Stimulated activated CD8-positive, alpha-beta memory T cell treated with anti-CD3 and anti-CD28 coated beads, Interleukin-2, amount 100 ng/mL, for 1 hour (primary cell): ENCODE results near the gene SPSB3.

Experiments
- DNase-seq, 2 donors: peaks; one replicate each; pipeline ENCODE4 v3.0.0-alpha.2; 2020; ENCODE audit warnings: low read depth in 2 of 2

The SPSB3 gene

GRCh38 chr16:1788708-1789100 lies 6.3 kb upstream of the SPSB3 start:
- no peak for DNase-seq

DNA sequence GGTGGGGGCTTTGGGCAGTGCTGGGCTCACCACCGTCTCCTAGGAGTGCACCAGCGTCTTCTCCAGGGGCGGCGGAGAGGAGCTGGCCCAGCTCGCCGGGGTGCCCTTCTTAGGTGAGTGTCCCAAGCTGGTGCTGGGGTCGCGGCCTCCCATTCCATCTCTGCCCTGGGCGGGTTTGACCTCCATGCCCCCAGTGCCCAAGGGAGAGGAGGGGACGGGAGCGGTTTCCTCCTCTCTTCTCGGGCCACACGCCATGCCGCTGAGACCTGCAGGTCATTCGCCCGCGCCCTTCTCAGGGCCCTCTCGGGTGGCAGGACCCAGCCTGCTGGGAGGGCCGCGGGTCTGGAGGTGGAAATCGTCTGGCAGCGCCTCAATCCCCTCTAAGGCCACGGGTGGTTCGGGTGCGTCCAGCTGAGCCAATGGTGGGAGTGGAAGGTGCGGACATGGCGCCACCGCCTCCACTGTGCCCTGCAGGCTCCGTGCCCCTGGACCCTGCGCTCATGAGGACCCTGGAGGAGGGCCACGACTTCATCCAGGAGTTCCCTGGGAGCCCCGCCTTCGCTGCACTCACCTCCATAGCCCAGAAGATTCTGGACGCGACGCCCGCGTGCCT lies 5.8 kb upstream of the SPSB3 start:
- DNase-seq: no peak

DNA sequence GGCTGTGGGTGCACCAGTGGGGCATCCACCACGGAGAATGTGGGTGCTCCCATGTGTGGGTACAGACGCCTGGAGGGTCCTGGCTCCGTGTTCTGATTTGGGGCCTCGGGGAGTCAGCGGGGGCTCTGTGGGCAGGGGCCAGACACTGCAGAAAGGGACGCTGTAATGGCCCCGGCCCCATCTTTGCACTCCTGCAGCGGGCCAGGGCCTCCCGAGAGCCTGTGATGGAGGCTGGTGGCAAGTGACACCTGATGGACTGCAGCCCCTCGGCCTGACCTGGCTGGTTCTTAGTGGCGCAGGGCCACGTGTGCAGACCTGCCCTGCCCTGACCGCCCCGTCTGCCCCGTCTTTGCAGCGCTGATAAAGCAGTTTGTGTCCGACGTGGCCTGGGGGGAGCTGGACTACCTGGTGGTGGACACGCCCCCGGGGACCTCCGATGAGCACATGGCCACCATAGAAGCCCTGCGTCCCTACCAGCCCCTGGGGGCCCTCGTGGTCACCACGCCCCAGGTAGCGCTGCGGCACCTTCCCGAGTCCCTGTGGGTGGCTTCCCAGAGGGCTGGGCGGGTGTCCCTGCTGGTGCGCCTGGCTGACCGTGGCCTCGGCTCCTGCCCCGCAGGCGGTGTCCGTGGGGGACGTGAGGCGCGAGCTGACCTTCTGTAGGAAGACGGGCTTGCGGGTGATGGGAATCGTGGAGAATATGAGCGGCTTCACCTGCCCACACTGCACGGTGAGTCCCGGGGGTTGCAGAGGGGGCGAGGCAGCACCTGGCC lies 5.1 kb upstream of the SPSB3 start:
- no peak for DNase-seq

- no peak for DNase-seq
Observed at GRCh38 chr16:1787056-1787321, 4.6 kb upstream of the SPSB3 start.

DNA sequence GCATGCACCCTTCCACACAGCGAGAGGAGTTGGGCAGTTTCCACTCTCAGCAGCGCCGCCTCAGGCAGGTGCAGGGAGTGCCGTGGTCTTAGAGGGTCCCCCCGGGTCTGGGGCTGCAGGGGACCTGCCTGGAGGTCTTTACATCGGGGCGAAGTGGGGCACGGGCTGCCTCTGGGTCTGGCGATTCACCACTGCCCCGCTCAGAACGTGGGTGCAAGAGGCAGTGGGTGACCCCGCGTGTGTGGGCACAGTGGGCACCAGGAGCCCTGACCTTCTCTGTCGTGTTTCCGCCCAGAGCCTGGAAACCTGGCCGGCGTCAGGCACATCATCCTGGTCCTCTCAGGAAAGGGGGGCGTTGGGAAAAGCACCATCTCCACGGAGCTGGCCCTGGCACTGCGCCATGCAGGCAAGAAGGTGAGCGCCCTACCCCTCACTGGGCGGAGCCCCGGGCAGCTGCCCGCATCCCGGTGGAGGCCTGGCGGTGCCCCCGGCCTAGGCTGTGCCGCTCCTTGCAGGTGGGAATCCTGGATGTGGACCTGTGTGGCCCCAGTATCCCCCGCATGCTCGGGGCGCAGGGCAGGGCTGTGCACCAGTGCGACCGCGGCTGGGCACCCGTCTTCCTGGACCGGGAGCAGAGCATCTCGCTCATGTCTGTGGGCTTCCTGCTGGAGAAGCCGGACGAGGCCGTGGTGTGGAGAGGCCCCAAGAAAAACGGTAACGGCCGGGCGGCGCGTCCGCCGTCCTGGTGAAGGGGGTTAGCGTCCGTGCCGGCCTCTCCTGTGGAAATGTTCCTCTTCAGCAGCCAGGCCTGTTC lies 4.1 kb upstream of the SPSB3 start:
- DNase-seq: no peak

GRCh38 chr16:1785846-1786170 lies 3.4 kb upstream of the SPSB3 start:
- DNase-seq: no peak

DNA sequence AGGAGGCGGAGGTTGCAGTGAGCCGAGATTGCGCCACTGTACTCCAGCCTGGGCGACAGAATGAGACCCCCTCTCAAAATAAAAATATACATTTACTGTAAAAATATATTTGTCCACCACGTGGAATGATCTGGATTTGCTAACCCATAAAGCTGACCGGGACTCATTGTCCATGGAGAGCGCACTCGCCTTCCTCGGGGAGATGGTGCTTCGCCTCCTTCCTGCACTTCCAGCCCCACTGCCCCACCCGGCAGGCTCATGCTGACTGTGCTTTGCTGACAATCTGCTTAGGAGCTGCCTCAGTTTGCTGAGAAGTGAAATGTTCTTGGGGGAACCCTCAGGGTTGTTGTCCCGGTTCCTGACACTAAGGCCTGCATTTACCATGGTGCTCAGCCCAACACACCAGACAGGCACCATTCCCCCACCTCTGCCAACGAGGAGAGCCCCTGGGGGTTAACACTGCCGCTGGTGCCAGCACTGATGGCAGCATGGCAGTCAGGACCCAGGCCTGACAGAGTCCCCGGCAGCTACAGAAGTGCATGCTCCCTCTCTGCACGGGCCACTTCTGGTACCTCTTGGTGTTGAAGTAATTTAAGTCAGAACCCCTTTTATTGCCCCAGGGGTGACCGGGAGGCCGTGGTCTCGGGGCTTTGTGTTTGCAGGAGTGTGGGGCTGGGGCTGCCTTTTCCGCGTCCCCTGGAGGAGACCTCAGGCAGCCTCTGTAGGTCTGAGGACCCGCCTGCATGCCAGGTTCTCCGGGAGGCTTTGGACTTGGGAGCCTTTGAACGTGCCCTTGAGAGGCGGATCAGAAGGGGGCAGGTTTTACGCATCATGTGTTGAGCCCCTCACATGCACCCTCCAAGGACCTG lies 2.8 kb upstream of the SPSB3 start:
- DNase-seq: no peak

DNA sequence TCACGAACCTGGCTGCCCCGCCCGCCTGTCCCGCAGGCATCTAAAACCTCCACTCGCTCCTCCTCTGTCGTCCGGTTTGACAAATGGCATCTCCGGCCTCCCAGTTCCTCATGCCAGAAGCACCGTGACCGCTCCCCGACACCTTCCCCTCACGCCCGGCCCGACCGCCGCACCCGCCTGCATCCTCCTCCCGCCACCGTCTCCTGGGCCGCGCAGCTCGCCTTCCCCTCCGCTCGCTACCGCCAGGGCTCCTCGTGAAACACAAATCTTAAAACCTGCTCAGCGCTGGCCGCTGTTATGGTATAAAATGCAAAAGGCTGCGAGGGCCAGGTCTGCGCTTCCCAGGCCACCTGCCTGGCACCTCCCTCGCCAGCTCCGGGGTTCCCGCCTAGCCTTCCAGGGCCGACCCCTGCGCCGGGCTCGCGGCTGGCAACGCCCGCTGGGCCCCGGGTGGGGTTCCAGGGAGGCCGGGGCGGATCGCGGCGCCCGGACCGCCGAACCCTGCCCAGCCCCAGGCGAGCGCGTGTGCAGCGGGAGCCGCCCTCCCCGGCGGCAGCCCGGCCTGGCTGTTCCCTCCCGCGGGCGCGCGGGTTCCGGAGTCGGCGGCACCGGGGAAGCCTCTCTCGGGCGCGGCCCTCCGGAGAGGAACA lies 488 bp downstream of the SPSB3 start:
- no peak for DNase-seq

DNA sequence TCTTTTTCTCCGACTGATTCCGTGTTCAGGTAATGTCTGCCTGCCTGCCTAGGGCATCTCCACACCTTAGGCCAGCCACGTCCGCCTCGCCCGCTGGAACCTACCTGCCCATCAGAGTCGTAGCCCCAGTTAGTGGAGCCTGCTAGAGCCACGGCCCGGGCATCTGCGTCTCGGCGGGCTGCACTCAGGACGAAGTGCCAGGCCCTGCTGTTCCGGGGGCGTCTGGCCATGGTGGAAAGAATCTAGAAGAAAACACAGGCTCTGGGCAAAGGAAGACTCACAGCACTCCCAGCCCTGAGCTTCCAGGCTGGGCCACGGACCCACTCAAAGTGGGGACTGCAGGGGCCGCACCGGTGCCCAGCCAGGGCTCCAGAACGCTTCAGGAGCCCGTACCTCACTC lies 1.1 kb downstream of the SPSB3 start:
- no peak for DNase-seq

DNA sequence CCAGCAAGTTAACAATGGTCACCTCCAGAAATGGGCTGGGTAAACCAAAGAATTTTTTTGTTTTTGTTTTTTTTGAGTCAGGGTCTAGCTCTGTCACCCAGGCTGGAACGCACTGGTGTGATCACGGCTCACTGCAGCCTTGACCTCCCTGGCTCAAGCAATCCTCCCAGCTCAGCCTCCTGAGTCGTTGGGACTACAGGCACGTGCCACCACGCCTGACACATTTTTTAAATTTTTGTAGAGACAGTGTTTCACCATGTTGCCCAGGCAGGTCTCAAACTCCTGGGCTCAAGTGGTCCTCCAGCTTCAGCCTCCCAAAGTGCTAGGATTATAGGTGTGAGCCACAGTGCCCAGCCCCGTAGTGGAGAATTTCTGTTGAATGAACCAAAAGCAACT lies 1.7 kb downstream of the SPSB3 start:
- no peak for DNase-seq

DNA sequence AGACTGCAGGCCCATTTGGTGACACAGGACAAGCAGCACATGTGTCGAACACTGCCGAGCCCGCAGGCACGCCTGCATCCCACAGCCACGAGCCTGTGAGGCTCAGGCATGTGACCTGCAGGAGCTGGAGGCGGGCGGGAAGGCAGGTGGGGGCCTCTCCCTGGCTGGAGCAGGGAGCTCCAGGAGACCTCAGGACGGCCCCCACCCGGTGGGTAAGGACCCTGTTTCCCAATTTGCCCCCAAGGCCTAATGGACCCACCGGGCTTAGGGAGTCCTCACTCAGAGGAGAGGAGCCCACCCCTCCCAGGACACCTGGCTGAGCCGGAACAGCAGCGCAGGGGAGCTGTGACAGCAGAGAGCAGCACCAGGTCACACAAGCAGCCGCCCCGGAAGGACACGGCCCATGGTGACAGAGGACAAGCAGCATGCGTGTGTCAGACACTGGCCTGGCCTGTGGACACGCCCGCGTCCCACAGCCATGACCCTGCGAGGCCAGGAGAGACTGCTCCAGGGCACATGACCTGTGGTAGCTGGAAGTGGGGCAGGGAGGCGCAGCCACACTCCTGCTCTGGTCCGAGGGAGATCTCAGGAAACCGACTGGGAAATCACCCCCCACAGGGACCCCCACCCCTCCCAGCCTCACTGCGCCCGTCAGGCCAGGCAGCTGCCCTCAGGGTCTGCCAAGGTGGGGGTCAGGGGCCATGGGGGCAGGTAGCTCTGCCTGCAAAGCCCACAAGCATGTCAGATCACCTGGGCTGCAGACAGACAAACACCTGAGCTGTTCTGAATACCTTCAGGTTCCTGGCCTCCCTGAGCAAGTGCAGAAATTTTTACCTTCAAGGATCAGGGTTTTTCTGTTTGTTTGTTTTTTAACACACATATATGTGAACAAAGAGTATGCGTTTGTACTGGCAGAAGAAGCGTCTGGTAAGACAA lies 2.4 kb downstream of the SPSB3 start:
- no peak for DNase-seq

GRCh38 chr16:1779234-1779701 lies 3.1 kb downstream of the SPSB3 start:
- no peak for DNase-seq

DNA sequence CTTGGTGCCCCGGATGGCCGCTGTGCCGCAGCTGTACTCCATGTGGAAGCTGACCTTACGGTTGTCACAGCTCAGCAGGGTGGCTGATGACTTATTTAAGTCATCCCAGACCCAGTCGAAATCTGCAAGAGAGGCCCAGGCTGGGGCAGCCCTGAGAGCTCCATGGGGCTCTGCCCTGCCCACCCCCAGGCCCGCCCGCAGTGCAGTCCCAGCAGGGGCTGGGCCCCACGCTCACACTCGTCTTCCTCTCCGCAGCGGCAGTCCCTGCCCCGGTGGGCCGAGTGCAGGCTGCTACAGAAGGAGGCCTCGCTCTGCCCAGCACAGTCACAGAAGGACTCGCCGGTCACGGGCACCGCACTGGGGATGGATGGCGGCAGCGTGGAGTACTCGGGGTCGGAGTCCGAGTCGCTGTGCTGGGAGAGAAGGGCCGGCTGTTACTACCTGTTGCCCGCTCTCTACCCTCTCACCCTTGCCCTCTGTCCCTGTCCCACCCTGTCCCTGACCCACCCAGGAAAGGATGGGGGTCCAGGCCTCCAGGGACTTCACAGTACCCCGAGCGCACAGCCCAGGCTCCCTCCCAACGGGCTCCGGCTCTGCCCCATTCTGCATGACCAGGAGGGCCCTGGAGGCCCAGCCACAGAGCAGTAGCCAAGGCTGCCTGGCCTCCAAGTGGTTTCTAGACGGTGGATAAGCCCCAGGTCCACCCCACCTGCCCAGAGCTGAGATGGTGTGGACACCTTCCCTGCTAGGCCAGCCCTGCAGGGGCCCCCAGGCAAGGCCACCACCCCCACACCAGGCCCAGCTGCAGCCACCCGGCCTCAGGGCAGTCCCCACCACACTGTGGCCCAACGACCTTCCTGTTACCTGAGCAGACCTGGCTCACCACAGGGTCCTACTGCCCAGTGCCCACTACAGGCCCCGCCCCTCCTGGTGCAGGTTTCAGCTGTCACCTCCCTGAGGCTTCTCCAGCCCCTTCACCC lies 3.9 kb downstream of the SPSB3 start:
- DNase-seq: no peak

GRCh38 chr16:1777375-1778199 lies 4.8 kb downstream of the SPSB3 start:
- no peak for DNase-seq

DNA sequence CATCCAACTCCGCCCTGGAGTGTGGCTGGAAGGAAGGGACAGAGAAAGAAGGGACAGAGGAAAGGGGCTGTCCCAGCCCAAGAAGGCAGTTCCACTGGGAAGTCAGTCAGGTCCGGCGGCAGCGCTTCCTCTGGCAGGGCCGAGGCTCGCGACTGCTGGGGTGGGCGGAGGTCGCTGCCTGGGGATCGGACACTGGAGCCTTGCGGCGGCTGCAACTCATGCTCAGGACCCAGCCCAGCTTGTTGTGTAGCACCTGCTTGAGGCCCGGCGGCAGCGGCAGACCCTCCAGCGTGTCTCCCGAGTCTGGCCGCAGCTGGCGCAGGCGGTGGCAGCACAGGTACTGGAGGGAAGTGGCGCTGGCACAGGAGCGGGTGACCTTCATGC lies 5.4 kb downstream of the SPSB3 start:
- DNase-seq: no peak

GRCh38 chr16:1776672-1776955 lies 5.8 kb downstream of the SPSB3 start:
- no peak for DNase-seq

- DNase-seq: no peak
Observed at GRCh38 chr16:1775846-1776671, 6.3 kb downstream of the SPSB3 start.
